KMS-11 (cell line): ENCODE results near the gene LCLAT1.

Experiments used
- H2AFZ ChIP-seq: fragments of 200-600 bp; sonication (generic); 2 replicates; pipeline ENCODE4 v1.6.1; 2016; ENCODE audit warnings: antibody characterized with exemption, mixed run types, low read depth
- H3K27ac ChIP-seq: fragments of 200-600 bp; sonication (generic); 2 replicates; pipeline ENCODE4 v1.6.1; 2016; ENCODE audit warnings: mild to moderate bottlenecking, mixed run types
- H3K27me3 ChIP-seq: fragments of 200-600 bp; sonication (generic); 2 replicates; pipeline ENCODE4 v1.6.1; 2017; ENCODE audit warnings: mild to moderate bottlenecking, low read depth, mixed run types, moderate library complexity; ENCODE audit not compliant: insufficient read depth
- H3K36me3 ChIP-seq: fragments of 200-600 bp; sonication (generic); 2 replicates; pipeline ENCODE4 v1.6.1; 2017; ENCODE audit warnings: mild to moderate bottlenecking, mixed run types; ENCODE audit not compliant: insufficient read depth
- H3K4me1 ChIP-seq: fragments of 200-600 bp; sonication (generic); 2 replicates; pipeline ENCODE4 v1.6.1; 2016; ENCODE audit warnings: mild to moderate bottlenecking, low read depth, mixed run types; ENCODE audit not compliant: poor library complexity, severe bottlenecking
- H3K4me2 ChIP-seq: fragments of 200-600 bp; sonication (generic); 2 replicates; pipeline ENCODE4 v1.7.0; 2016; ENCODE audit warnings: mild to moderate bottlenecking, mixed run types
- H3K4me3 ChIP-seq: fragments of 200-600 bp; sonication (generic); IDR thresholded peaks from 2 replicates; pipeline ENCODE4 v1.6.1; 2017; ENCODE audit warnings: low read depth, low read length, mixed read lengths; ENCODE audit not compliant: insufficient read depth
- H3K79me2 ChIP-seq: fragments of 200-600 bp; sonication (generic); 2 replicates; pipeline ENCODE4 v1.6.1; 2016; ENCODE audit warnings: low read depth, mixed run types; ENCODE audit not compliant: insufficient read depth
- H3K9ac ChIP-seq: fragments of 200-600 bp; sonication (generic); 2 replicates; pipeline ENCODE4 v1.6.1; 2016; ENCODE audit warnings: mild to moderate bottlenecking, mixed run types
- H4K20me1 ChIP-seq: fragments of 200-600 bp; sonication (generic); 2 replicates; pipeline ENCODE4 v1.6.1; 2016; ENCODE audit warnings: mild to moderate bottlenecking, mixed run types; ENCODE audit not compliant: insufficient read depth
- TF ChIP-seq, protein P1 (sequence below): fragments of 200-600 bp; sonication (generic); conservative IDR thresholded peaks from 2 replicates; pipeline ENCODE4 v1.6.1; 2017; ENCODE audit warnings: low read depth, mild to moderate bottlenecking, antibody characterized with exemption, low read length, moderate library complexity, mixed read lengths

The LCLAT1 gene

DNA sequence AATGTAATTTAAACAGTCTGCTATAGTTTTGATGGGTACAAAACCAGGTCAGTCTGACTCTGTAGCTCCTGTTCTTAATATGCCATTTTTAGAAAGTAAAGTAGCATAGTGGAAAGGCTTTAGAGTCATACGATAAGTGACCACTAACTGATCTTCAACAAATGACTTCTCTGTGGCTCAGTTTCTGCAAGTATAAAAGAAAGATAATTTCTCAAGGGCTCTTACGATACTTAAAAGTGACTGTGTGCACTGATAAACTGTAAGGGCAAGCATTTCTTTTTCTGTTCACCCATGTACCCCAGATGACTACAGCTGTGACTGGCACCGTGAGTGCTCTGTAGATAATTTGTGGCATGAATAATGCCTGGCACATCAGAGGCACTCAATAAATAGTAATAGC lies 178.7 kb downstream of the LCLAT1 start:
- no peak overlapping the region for H2AFZ ChIP-seq
- peaks cover 3% of the 10 kb centered on the region for H3K4me1 ChIP-seq
- no peak overlapping the region for H3K4me2 ChIP-seq
- no peaks in the 10 kb centered on the region for H3K79me2 ChIP-seq
- TF ChIP-seq, protein P1, sequence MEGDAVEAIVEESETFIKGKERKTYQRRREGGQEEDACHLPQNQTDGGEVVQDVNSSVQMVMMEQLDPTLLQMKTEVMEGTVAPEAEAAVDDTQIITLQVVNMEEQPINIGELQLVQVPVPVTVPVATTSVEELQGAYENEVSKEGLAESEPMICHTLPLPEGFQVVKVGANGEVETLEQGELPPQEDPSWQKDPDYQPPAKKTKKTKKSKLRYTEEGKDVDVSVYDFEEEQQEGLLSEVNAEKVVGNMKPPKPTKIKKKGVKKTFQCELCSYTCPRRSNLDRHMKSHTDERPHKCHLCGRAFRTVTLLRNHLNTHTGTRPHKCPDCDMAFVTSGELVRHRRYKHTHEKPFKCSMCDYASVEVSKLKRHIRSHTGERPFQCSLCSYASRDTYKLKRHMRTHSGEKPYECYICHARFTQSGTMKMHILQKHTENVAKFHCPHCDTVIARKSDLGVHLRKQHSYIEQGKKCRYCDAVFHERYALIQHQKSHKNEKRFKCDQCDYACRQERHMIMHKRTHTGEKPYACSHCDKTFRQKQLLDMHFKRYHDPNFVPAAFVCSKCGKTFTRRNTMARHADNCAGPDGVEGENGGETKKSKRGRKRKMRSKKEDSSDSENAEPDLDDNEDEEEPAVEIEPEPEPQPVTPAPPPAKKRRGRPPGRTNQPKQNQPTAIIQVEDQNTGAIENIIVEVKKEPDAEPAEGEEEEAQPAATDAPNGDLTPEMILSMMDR, result no peak
- H3K36me3 ChIP-seq, result no peaks in the 10 kb centered on the region
- H3K27ac ChIP-seq, result no peak overlapping the region
- no peaks in the 10 kb centered on the region for H4K20me1 ChIP-seq
- H3K9ac ChIP-seq, result no peak overlapping the region
- no peak overlapping the region for H3K4me3 ChIP-seq
- H3K27me3 ChIP-seq, result peaks cover 6% of the 10 kb centered on the region; the same call in 1 of the 2 replicates

DNA sequence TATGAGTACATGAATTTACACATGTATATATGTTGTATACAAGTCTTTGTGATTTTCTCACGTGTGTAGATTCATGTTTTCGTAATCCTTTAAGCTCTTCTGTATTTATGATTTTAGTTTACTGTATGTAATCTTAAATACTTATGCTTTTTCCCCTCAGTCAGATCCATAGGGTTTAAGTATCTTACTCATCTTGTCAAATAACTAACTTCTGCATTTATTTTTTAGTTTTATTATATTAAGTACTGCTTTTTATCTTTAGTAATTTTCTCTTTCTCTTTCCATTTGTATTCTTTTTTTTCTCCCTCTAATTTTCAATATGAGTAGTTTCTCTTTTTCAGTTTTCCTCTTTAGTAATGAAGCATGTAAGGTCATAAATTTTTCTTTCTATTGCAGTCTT lies 179.4 kb downstream of the LCLAT1 start:
- Histone ChIP-seq H3K9ac (no peak overlapping the region), H3K4me1 (peaks cover 10% of the 10 kb centered on the region), H3K27ac (no peak overlapping the region), H4K20me1 (no peaks in the 10 kb centered on the region), H3K4me2 (no peak overlapping the region), H3K79me2 (no peaks in the 10 kb centered on the region), H3K4me3 (no peak overlapping the region), H3K27me3 (peaks cover 6% of the 10 kb centered on the region; the same call in 1 of the 2 replicates), H3K36me3 (no peaks in the 10 kb centered on the region), H2AFZ (no peak overlapping the region)
- TF ChIP-seq, protein P1, result no peak

DNA sequence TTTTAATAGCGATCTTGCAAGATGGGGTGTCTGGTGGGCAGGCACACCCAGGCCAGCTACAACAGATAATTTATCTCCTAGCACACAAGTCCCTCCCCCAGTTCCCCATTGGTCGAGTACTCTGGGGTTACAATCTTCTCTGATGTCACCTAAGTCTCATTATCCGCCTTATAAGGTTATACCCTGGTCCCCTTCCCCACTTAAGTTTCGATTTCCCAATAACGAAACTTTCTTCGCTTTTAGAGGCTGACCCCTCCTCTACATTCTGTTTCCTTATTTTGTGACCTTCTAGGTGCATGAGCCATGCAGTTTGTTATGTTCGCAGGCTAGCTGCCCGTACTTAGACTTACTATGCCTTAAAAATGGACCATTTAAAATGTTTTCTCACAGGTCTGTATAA lies 180.1 kb downstream of the LCLAT1 start:
- no peak overlapping the region for H3K4me3 ChIP-seq
- TF ChIP-seq, protein P1, result no peak
- H3K4me1 ChIP-seq, result peaks cover 13% of the 10 kb centered on the region
- no peaks in the 10 kb centered on the region for H3K36me3 ChIP-seq
- no peaks in the 10 kb centered on the region for H3K79me2 ChIP-seq
- no peak overlapping the region for H3K27ac ChIP-seq
- no peak overlapping the region for H3K9ac ChIP-seq
- H2AFZ ChIP-seq, result no peak overlapping the region
- H3K27me3 ChIP-seq, result peaks cover 12% of the 10 kb centered on the region
- H3K4me2 ChIP-seq, result no peak overlapping the region
- H4K20me1 ChIP-seq, result no peaks in the 10 kb centered on the region

DNA sequence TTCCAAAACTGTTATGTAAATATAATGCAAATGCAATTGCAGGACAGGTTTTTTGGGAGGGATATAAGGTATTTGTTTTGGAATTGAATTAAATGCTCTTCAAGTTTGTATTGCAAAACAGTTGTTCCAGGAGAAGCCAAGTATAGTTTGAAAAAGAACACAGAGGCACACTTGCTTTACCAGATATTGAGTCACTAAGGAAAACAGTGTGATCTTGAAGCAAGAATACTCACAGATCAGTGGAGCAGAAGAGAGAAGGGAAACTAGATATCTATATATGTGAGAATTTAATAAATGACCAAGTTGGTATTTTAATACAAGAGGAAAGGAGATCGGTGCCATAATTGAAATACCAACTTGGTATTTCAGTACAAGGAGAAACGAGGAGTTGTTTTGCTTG lies 181.3 kb downstream of the LCLAT1 start:
- Histone ChIP-seq H3K4me2 (no peak overlapping the region), H3K79me2 (no peaks in the 10 kb centered on the region), H4K20me1 (no peaks in the 10 kb centered on the region), H3K4me3 (no peak overlapping the region), H3K27me3 (peaks cover 21% of the 10 kb centered on the region), H2AFZ (no peak overlapping the region), H3K4me1 (peaks cover 13% of the 10 kb centered on the region), H3K36me3 (no peaks in the 10 kb centered on the region), H3K9ac (no peak overlapping the region), H3K27ac (no peak overlapping the region)
- TF ChIP-seq, protein P1, result no peak
